ENCODE results near the gene SOCS6. TPM values are rescaled to one million over a fixed set of nuclear protein-coding genes. Genes with fewer than 3 reads are reported as not detected.

Gene SOCS6
- total and polyA plus RNA-seq, 2 experiments from 2014 or later, result 14.4 to 35.3 TPM

GRCh38 chr18:70292628-70293027 is 3.8 kb downstream of the SOCS6 start:
- H3K4me1 ChIP-seq (ENCODE audit: insufficient read depth), result peaks cover 28% of the 10 kb centered on the region
- H2AFZ ChIP-seq, result no peak overlapping the region
- H3K79me2 ChIP-seq, result peaks cover 81% of the 10 kb centered on the region
- H3K9me3 ChIP-seq (ENCODE audit: low read depth), result no peaks in the 10 kb centered on the region
- no peak for DNase-seq (ENCODE audit: low spot score)
- peak overlapping the region; percentile 38 for H3K4me2 ChIP-seq
- no peaks in the 10 kb centered on the region for H3K27me3 ChIP-seq
- H4K20me1 ChIP-seq (ENCODE audit: insufficient read depth, poor library complexity, severe bottlenecking), result peaks cover 68% of the 10 kb centered on the region
- H3K9me2 ChIP-seq (replicated peaks; ENCODE audit: insufficient read depth), result no peaks in the 10 kb centered on the region
- no peak for TF ChIP-seq EZH2phosphoT487 (IDR thresholded peaks at IDR 0.05; ENCODE audit: low read depth, severe bottlenecking, unreplicated experiment)
- no peak for TF ChIP-seq CTCF (IDR thresholded peaks at IDR 0.05; ENCODE audit: poor library complexity)
- TF ChIP-seq EZH2 (IDR thresholded peaks at IDR 0.05; ENCODE audit: borderline replicate concordance), result no peak
- whole genome bisulfite sequencing (ENCODE audit: low lambda C conversion rate, missing lambda C conversion rate), result 95% methylated on average over 5 of the region's 5 CpGs
- no peaks in the 10 kb centered on the region for H3K36me3 ChIP-seq (replicated peaks; ENCODE audit: insufficient read depth, low read depth)
- H3K4me3 ChIP-seq, result no peak overlapping the region
- peak overlapping the region; percentile 28 for H3K27ac ChIP-seq

- peak overlapping the region; percentile 31 for H3K27ac ChIP-seq
- H3K9me2 ChIP-seq (replicated peaks; ENCODE audit: insufficient read depth), result no peaks in the 10 kb centered on the region
- TF ChIP-seq EZH2phosphoT487 (IDR thresholded peaks at IDR 0.05; ENCODE audit: low read depth, severe bottlenecking, unreplicated experiment) (no peak), EZH2 (IDR thresholded peaks at IDR 0.05; ENCODE audit: borderline replicate concordance) (no peak), CTCF (IDR thresholded peaks at IDR 0.05; ENCODE audit: poor library complexity) (no peak)
- 71% methylated on average over 3 of the region's 3 CpGs for WGBS (ENCODE audit: low lambda C conversion rate, missing lambda C conversion rate)
- H3K4me1 ChIP-seq (ENCODE audit: insufficient read depth), result peaks cover 28% of the 10 kb centered on the region
- H3K4me3 ChIP-seq, result no peak overlapping the region
- H3K79me2 ChIP-seq, result peaks cover 86% of the 10 kb centered on the region
- H3K36me3 ChIP-seq (replicated peaks; ENCODE audit: insufficient read depth, low read depth), result no peaks in the 10 kb centered on the region
- no peaks in the 10 kb centered on the region for H3K9me3 ChIP-seq (ENCODE audit: low read depth)
- peak overlapping the region; percentile 38 for H3K4me2 ChIP-seq
- H4K20me1 ChIP-seq (ENCODE audit: insufficient read depth, poor library complexity, severe bottlenecking), result peaks cover 73% of the 10 kb centered on the region
- peak; percentile 52 for DNase-seq (ENCODE audit: low spot score)
- H3K27me3 ChIP-seq, result no peaks in the 10 kb centered on the region
- no peak overlapping the region for H2AFZ ChIP-seq
Measured at GRCh38 chr18:70293166-70293565, 4.3 kb downstream of the SOCS6 start.

GRCh38 chr18:70294471-70295191 is 5.8 kb downstream of the SOCS6 start:
- peaks cover 88% of the 10 kb centered on the region for H4K20me1 ChIP-seq (ENCODE audit: insufficient read depth, poor library complexity, severe bottlenecking)

More at GRCh38 chr18:70294471-70295191, 5.8 kb downstream of the SOCS6 start:
- TF ChIP-seq EZH2phosphoT487 (IDR thresholded peaks at IDR 0.05; ENCODE audit: low read depth, severe bottlenecking, unreplicated experiment) (no peak), EZH2 (IDR thresholded peaks at IDR 0.05; ENCODE audit: borderline replicate concordance) (no peak), CTCF (IDR thresholded peaks at IDR 0.05; ENCODE audit: poor library complexity) (no peak)
- H3K36me3 ChIP-seq (replicated peaks; ENCODE audit: insufficient read depth, low read depth), result no peaks in the 10 kb centered on the region
- WGBS (ENCODE audit: low lambda C conversion rate, missing lambda C conversion rate), result 78% methylated on average over 5 of the region's 5 CpGs
- DNase-seq (ENCODE audit: low spot score), result no peak
- no peak overlapping the region for H3K27ac ChIP-seq
- H2AFZ ChIP-seq, result no peak overlapping the region
- H3K9me3 ChIP-seq (ENCODE audit: low read depth), result no peaks in the 10 kb centered on the region
- no peak overlapping the region for H3K4me3 ChIP-seq
- peaks cover 28% of the 10 kb centered on the region for H3K4me1 ChIP-seq (ENCODE audit: insufficient read depth)
- H3K27me3 ChIP-seq, result no peaks in the 10 kb centered on the region
- H3K9me2 ChIP-seq (replicated peaks; ENCODE audit: insufficient read depth), result no peaks in the 10 kb centered on the region
- peaks cover 100% of the 10 kb centered on the region for H3K79me2 ChIP-seq
- H3K4me2 ChIP-seq, result no peak overlapping the region
